H1 (cell line): Measurements from ENCODE around the gene TMEM145. TPM values are rescaled to one million over a fixed set of nuclear protein-coding genes. Genes with fewer than 3 reads are reported as not detected.
A peak's percentile ranks its signal among the peaks of the same experiment; 100 is the strongest.

Experiments
- ASH2L ChIP-seq: fragments of 200-600, 300-600 bp; sonication (generic); IDR thresholded peaks from one replicate; pipeline ENCODE4 v1.7.1; 2017; ENCODE audit warnings: low read length
- CHD7 ChIP-seq: fragments of 300-600 bp; sonication (generic); IDR thresholded peaks from 2 replicates; pipeline ENCODE4 v1.7.1; 2012; ENCODE audit warnings: low read length, moderate library complexity, mild to moderate bottlenecking, inconsistent platforms; ENCODE audit not compliant: insufficient replicate concordance
- CREB1 ChIP-seq: IDR thresholded peaks from 2 replicates; pipeline ENCODE4 v1.6.1; 2012; ENCODE audit warnings: inconsistent platforms
- CTBP2 ChIP-seq: IDR thresholded peaks from 2 replicates; pipeline ENCODE4 v1.7.0; 2011; ENCODE audit warnings: borderline replicate concordance, mild to moderate bottlenecking, moderate library complexity, mixed read lengths, low read length; ENCODE audit not compliant: insufficient read depth, insufficient read length
- E2F6 ChIP-seq: IDR thresholded peaks from 2 replicates; pipeline ENCODE4 v1.6.1; 2012; ENCODE audit warnings: inconsistent platforms
- SIN3A ChIP-seq, 2 experiments: IDR thresholded peaks in 1 of 2; conservative IDR thresholded peaks in 1 of 2; 2 replicates each; pipeline ENCODE4 v1.6.1; 2011 to 2012; ENCODE audit warnings: low read length in 2 of 2, improper control_type of control experiment in 1 of 2, low read depth in 1 of 2, mild to moderate bottlenecking in 1 of 2
- SUZ12 ChIP-seq: fragments of 200-600 bp; sonication (generic); IDR thresholded peaks from 2 replicates; pipeline ENCODE4 v1.6.1; 2012; ENCODE audit warnings: mild to moderate bottlenecking, inconsistent platforms, low read length, moderate library complexity, mixed read lengths
- TCF12 ChIP-seq: IDR thresholded peaks from 2 replicates; pipeline ENCODE4 v1.6.1; 2011; ENCODE audit warnings: low read depth, mild to moderate bottlenecking, low read length
- polyA plus RNA-seq, 7 experiments: library from polyadenylated mRNA; depleted of rRNA in 3 of 7; stranded (reverse) in 5 of 7; unstranded in 2 of 7; fragments of >200 nt in 5 of 7; fragments of 200-250 nt in 2 of 7; gene quantifications; 1 replicate in 5 of 7; 2 replicates in 1 of 7; 4 replicates in 1 of 7; pipeline versions ENCODE4 v1.2.1 to v1.2.3, GENCODE V29; 2011 to 2013; ENCODE audit warnings: missing spikeins in 2 of 7, mixed read lengths in 2 of 7
- total RNA-seq: library from RNA; stranded (reverse); fragmentation: NEBNext Ultra II Directional; extraction: Animal tissue kit (Norgen Biotek cat#: 25700); gene quantifications from 2 replicates; pipeline ENCODE4 v1.2.1, GENCODE V29; 2021

TMEM145 gene
- total and polyA plus RNA-seq, 2 of the 8 experiments (the other 6 are each of a cell fraction or from before 2014, with no cell fraction given) = 2.3 to 4.7 TPM

GRCh38 chr19:42323852-42324654 lies 10.9 kb downstream of the TMEM145 start (continued):
- TF ChIP-seq E2F6 = peak; percentile 55; the same call in 1 of the 2 replicates
- TF ChIP-seq ASH2L = no peak
- TF ChIP-seq SUZ12 = peak; percentile 55
- TF ChIP-seq CHD7 = no peak
- TF ChIP-seq TCF12 = no peak
- no peak for TF ChIP-seq CREB1
- TF ChIP-seq CTBP2 = no peak
- 0 out of 4 replicates have a peak, but pooled peaks of 1 of the 2 experiments have one; percentile 17 for TF ChIP-seq SIN3A (conservative IDR thresholded peaks at IDR 0.05 in 1 of 2, IDR thresholded peaks at IDR 0.05 in 1 of 2; ENCODE audit: low read depth in 1 of 2, low read length in 2 of 2)
